NCI-H2029 (cell line): ENCODE measurements around the gene CAMK1D.
"Not testable (repeated sequence)": the region's sequence is repeated elsewhere in the genome, so short reads cannot be mapped to it uniquely, and the experiment has no call there.

Experiments used
- DNase-seq: peaks from one replicate; lab custom pipeline; 2025; lab: John Stamatoyannopoulos, UW

The CAMK1D gene

GRCh38 chr10:12723220-12723619 lies 373.9 kb downstream of the CAMK1D start:
- no peak for DNase-seq

GRCh38 chr10:12724807-12725579 lies 375.6 kb downstream of the CAMK1D start:
- DNase-seq = no peak

GRCh38 chr10:12725580-12725888 lies 376.2 kb downstream of the CAMK1D start:
- not testable (repeated sequence) for DNase-seq

- no peak for DNase-seq
Observed at GRCh38 chr10:12726971-12727831, 377.9 kb downstream of the CAMK1D start.

GRCh38 chr10:12727832-12728215 lies 378.5 kb downstream of the CAMK1D start:
- DNase-seq = no peak

GRCh38 chr10:12728494-12728893 lies 379.1 kb downstream of the CAMK1D start:
- DNase-seq = no peak

GRCh38 chr10:12729885-12730284 lies 380.5 kb downstream of the CAMK1D start:
- no peak for DNase-seq

GRCh38 chr10:12730809-12731519 lies 381.6 kb downstream of the CAMK1D start:
- no peak for DNase-seq

- no peak for DNase-seq
Observed at GRCh38 chr10:12733271-12733670, 383.9 kb downstream of the CAMK1D start.

GRCh38 chr10:12735843-12736462 lies 386.6 kb downstream of the CAMK1D start:
- no peak for DNase-seq

- no peak for DNase-seq
Observed at GRCh38 chr10:12740813-12741212, 391.5 kb downstream of the CAMK1D start.

GRCh38 chr10:12741360-12741804 lies 392.0 kb downstream of the CAMK1D start:
- no peak for DNase-seq

- DNase-seq = no peak
Observed at GRCh38 chr10:12742771-12743170, 393.4 kb downstream of the CAMK1D start.

- not testable (repeated sequence) for DNase-seq
Observed at GRCh38 chr10:12743466-12743865, 394.1 kb downstream of the CAMK1D start.

GRCh38 chr10:12743941-12744340 lies 394.6 kb downstream of the CAMK1D start:
- no peak for DNase-seq

GRCh38 chr10:12748186-12748585 lies 398.8 kb downstream of the CAMK1D start:
- DNase-seq = no peak

- DNase-seq = no peak
Observed at GRCh38 chr10:12749760-12750478, 400.6 kb downstream of the CAMK1D start.

- DNase-seq = no peak
Observed at GRCh38 chr10:12750526-12751201, 401.3 kb downstream of the CAMK1D start.

GRCh38 chr10:12755075-12755474 lies 405.7 kb downstream of the CAMK1D start:
- no peak for DNase-seq

- no peak for DNase-seq
Observed at GRCh38 chr10:12757351-12757750, 408.0 kb downstream of the CAMK1D start.

GRCh38 chr10:12758271-12758670 lies 408.9 kb downstream of the CAMK1D start:
- no peak for DNase-seq
